ENCODE results near the gene IFNL3.

GRCh38 chr19:39251846-39252245, 7.0 kb upstream of the IFNL3 start:
- TF ChIP-seq POLR2A (IDR thresholded peaks at IDR 0.05) (no peak), POLR2AphosphoS5 (IDR thresholded peaks at IDR 0.05) (no peak), EP300 (IDR thresholded peaks at IDR 0.05) (no peak)

Data from sigmoid colon (tissue), 4 donors.